Body of pancreas (tissue), 4 donors: ENCODE results near the gene TRPM3. TPM values are rescaled to one million over a fixed set of nuclear protein-coding genes. Genes with fewer than 3 reads are reported as not detected.

Experiments
- ATAC-seq: fragments of 150-250 bp; one replicate; pipeline ENCODE4 v1.9.1; 2016
- DNase-seq, 4 donors: peaks; one replicate each; pipeline ENCODE4 v3.0.0-alpha.2; 2019
- H3K27ac ChIP-seq, 4 donors: fragments of 200-600 bp; sonication (generic); 1 replicate in 3 of 4; 2 replicates in 1 of 4; pipeline versions ENCODE4 v1.5.1 to v1.6.1; 2016 to 2019; ENCODE audit warnings: mild to moderate bottlenecking in 1 of 4, mixed read lengths in 1 of 4, moderate library complexity in 1 of 4
- H3K27me3 ChIP-seq, 2 donors: fragments of 200-600 bp; sonication (generic); one replicate each; pipeline ENCODE4 v1.6.0; 2016; ENCODE audit warnings: mild to moderate bottlenecking in 1 of 2
- H3K36me3 ChIP-seq, 2 donors: fragments of 200-600 bp; sonication (generic); replicated peaks in 1 of 2; 2 replicates each; pipeline ENCODE4 v1.5.1; 2016; ENCODE audit warnings: low read depth in 2 of 2; ENCODE audit not compliant: insufficient read depth in 1 of 2
- H3K4me1 ChIP-seq: fragments of 200-600 bp; sonication (generic); one replicate; pipeline ENCODE4 v1.6.0; 2016
- H3K4me3 ChIP-seq, 2 donors: fragments of 200-600 bp; sonication (generic); 1 replicate in 1 of 2; 2 replicates in 1 of 2; pipeline ENCODE4 v1.5.1; 2016 to 2019
- H3K9me3 ChIP-seq, 3 donors: fragments of 200-600 bp; sonication (generic); 1 replicate in 2 of 3; 2 replicates in 1 of 3; pipeline ENCODE4 v1.5.1; 2016
- POLR2A ChIP-seq, 3 donors: fragments of 450-650 bp; IDR thresholded peaks; one replicate each; pipeline ENCODE4 v1.6.1; 2016; ENCODE audit warnings: antibody characterized with exemption in 3 of 3, mild to moderate bottlenecking in 2 of 3
- WGBS, 2 donors: methylation state at CpG; one replicate each; pipeline ENCODE4 v1.1.5; 2017; 5-methylcytosine and 5-hydroxymethylcytosine counted together
- intact Hi-C: fragments of 100-400 bp; cut with DNase I; formaldehyde crosslinking; loops from one replicate; pipeline ENCODE4 v1.15.1; 2023
- total RNA-seq, 2 donors: library from RNA; depleted of rRNA; stranded (reverse); fragments of >200 nt; gene quantifications; one replicate each; pipeline ENCODE4 v1.1.0, GENCODE V29; 2016
- TF ChIP-seq, protein P1 (sequence below), 7 experiments: fragments of 450-650 bp in 4 of 7; fragments of 200-600 bp in 3 of 7; sonication (generic) in 3 of 7; IDR thresholded peaks; one replicate each; pipeline ENCODE4 v1.5.1; 2016 to 2019; ENCODE audit warnings: antibody characterized with exemption in 7 of 7

TRPM3 gene
- total RNA-seq, 2 donors from 2014 or later = 0.78 to 1.3 TPM

DNA sequence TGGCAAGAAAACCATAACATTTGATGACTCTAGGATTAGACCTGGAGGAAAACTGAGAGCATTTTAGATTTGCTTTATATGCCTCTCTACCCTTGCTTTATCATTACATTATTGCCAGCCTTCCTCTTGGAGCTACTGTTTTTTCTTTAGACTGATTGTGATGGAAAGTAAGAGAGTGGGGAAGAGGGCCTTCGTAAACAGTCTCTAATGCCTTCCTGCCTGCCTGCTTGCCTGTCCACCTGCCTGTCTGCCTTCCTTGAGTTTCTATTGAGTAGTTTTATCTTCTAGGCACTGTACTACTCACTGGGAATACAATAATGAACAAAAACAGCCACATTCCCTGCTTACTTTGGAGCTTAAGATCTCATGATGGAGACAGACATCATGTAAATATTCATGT lies 189.3 kb downstream of the TRPM3 start:
- Histone ChIP-seq H3K27ac (no peak overlapping the region), H3K9me3 (no peaks in the 10 kb centered on the region), H3K36me3 (no peaks in the 10 kb centered on the region), H3K4me1 (no peaks in the 10 kb centered on the region), H3K27me3 (no peaks in the 10 kb centered on the region), H3K4me3 (no peak overlapping the region)
- DNase-seq (no peak), ATAC-seq (no peak)
- 80 to 86% methylated on average over 1 of the region's 1 CpG for WGBS, 2 donors
- TF ChIP-seq, protein P1, sequence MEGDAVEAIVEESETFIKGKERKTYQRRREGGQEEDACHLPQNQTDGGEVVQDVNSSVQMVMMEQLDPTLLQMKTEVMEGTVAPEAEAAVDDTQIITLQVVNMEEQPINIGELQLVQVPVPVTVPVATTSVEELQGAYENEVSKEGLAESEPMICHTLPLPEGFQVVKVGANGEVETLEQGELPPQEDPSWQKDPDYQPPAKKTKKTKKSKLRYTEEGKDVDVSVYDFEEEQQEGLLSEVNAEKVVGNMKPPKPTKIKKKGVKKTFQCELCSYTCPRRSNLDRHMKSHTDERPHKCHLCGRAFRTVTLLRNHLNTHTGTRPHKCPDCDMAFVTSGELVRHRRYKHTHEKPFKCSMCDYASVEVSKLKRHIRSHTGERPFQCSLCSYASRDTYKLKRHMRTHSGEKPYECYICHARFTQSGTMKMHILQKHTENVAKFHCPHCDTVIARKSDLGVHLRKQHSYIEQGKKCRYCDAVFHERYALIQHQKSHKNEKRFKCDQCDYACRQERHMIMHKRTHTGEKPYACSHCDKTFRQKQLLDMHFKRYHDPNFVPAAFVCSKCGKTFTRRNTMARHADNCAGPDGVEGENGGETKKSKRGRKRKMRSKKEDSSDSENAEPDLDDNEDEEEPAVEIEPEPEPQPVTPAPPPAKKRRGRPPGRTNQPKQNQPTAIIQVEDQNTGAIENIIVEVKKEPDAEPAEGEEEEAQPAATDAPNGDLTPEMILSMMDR (IDR thresholded peaks at IDR 0.05) = no peak
- no peak for TF ChIP-seq POLR2A (IDR thresholded peaks at IDR 0.05)
- intact Hi-C loops = no loop called here

DNA sequence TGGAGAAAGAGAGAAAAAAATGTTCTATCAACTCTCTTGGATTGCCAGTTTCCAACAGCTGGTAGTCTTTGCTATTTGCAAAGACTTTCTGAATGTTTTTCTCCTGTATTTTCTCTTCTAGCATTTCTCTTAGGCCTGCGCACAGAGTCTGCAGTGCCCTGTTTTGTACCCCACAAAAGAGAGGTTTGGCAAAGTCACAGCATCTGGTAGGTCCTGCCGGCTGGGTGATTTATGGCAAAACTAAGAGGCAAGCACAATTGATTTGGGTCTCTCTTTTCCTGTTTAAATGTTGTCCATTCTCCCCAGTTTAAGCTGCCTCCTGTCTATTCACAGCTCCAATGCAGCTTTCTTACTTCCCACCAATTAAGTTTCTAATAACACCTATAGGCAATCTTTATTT lies 193.9 kb downstream of the TRPM3 start:
- H3K27ac ChIP-seq = no peak overlapping the region
- no peaks in the 10 kb centered on the region for H3K27me3 ChIP-seq
- H3K4me1 ChIP-seq = peaks cover 8% of the 10 kb centered on the region
- H3K9me3 ChIP-seq = no peaks in the 10 kb centered on the region
- H3K36me3 ChIP-seq = no peaks in the 10 kb centered on the region
- no peak for TF ChIP-seq POLR2A (IDR thresholded peaks at IDR 0.05)
- TF ChIP-seq, protein P1 (IDR thresholded peaks at IDR 0.05) = no peak
- ATAC-seq = no peak
- DNase-seq = no peak
- WGBS, 2 donors = 60 to 71% methylated on average over 2 of the region's 2 CpGs
- intact Hi-C loops = loop anchor here (5.0 kb wide), 1 partner anchor 325 kb away; no protein-coding TSS in a partner anchor
- H3K4me3 ChIP-seq = no peak overlapping the region

DNA sequence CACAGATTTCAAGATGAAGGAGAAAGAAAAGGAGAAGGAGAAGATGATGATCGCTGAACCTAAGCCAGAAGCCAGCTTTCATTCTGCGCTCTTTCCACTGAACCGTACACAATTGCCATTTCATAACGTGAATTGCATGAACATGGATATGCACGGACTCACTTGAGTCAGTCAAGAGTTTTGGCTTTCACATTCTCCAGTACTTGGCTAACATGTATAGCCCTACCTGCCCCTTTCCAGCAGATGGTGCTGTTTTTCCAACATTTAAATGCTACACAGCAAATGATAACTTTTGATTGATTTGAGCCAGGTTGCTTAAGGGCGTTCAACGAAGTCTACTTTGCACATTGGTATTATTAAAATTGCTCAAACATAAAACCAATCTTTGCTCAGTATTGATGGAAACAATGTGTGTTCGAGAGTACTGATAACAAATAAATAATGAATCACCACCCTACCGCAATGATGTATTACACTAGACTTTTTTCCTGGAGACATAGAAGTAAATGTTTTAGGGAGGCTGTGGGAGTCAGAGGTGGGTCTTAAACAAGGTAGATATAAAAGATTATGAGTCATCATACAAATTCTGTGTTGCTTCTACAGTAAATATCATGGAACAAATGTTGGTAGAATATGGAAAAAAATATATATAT lies 196.4 kb downstream of the TRPM3 start:
- H3K27ac ChIP-seq = no peak overlapping the region
- peak; percentile 32 to 71 (median 56) for DNase-seq

DNA sequence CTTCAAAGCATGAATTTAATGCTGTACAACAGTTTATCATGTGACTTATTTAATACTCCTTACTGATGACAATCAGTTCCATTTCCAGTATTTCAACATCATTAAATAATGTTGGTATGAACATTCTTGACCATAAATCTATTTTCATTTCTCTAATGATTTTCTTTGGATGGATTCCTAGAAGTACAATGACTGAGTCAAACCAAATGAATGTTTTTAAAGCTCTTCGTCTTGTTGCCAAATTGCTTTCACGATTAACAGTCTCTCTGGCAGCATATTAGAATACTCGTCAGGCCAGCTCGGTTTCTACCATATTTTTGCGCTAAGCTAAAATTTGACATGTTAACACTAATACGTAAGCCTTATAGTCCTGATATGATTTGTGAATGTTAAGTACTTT lies 197.0 kb downstream of the TRPM3 start:
- no peak for ATAC-seq
- Histone ChIP-seq H3K4me3 (no peak overlapping the region), H3K9me3 (no peaks in the 10 kb centered on the region), H3K4me1 (peaks cover 8% of the 10 kb centered on the region), H3K36me3 (no peaks in the 10 kb centered on the region), H3K27ac (no peak overlapping the region), H3K27me3 (no peaks in the 10 kb centered on the region)
- no peak for TF ChIP-seq POLR2A (IDR thresholded peaks at IDR 0.05)
- TF ChIP-seq, protein P1 (IDR thresholded peaks at IDR 0.05) = no peak
- intact Hi-C loops = no loop called here
- DNase-seq = no peak
- 34 to 47% methylated on average over 6 of the region's 6 CpGs for whole genome bisulfite sequencing, 2 donors

More for the DNA sequence above, 196.4 kb downstream of the TRPM3 start:
- whole genome bisulfite sequencing, 2 donors = 6 to 7% methylated on average over 9 of the region's 9 CpGs
- no peak overlapping the region for H3K4me3 ChIP-seq
- intact Hi-C loops = loop anchor here (5.0 kb wide), 1 partner anchor 327 kb away; no protein-coding TSS in a partner anchor
- peaks cover 8% of the 10 kb centered on the region for H3K4me1 ChIP-seq
- TF ChIP-seq POLR2A (IDR thresholded peaks at IDR 0.05) = no peak
- TF ChIP-seq, protein P1 (IDR thresholded peaks at IDR 0.05) = peak; percentile 51 to 84 (median 77)
- H3K9me3 ChIP-seq = no peaks in the 10 kb centered on the region
- H3K36me3 ChIP-seq = no peaks in the 10 kb centered on the region
- ATAC-seq = peak; percentile 88
- H3K27me3 ChIP-seq = no peaks in the 10 kb centered on the region

DNA sequence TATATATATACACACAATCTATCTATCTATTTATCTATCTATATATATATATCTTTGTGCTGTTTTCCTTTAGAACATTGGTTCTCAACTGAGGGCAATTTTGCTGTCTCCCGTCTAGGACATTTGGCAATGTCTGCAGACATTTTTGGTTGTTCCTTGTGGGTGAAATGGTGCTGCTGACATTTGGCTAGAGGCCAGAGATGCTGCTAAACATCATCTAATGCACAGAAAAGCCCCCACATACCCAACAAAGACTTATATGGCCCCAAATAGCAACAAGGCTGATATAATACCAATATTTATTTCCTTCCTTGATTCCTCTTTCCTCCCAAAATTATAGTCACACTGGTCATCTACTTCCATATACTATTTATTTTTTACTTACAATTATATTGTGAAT lies 197.5 kb downstream of the TRPM3 start:
- intact Hi-C loops = no loop called here
- H3K36me3 ChIP-seq = no peaks in the 10 kb centered on the region
- TF ChIP-seq, protein P1 (IDR thresholded peaks at IDR 0.05) = no peak
- no peak for TF ChIP-seq POLR2A (IDR thresholded peaks at IDR 0.05)
- no peak for ATAC-seq
- 32 to 35% methylated on average over 1 of the region's 1 CpG for WGBS, 2 donors
- peaks cover 8% of the 10 kb centered on the region for H3K4me1 ChIP-seq
- H3K4me3 ChIP-seq = no peak overlapping the region
- H3K27ac ChIP-seq = no peak overlapping the region
- no peak for DNase-seq
- H3K9me3 ChIP-seq = no peaks in the 10 kb centered on the region
- no peaks in the 10 kb centered on the region for H3K27me3 ChIP-seq
